Measurements from ENCODE around the gene NUAK1. TPM values are rescaled to one million over a fixed set of nuclear protein-coding genes. Genes with fewer than 3 reads are reported as not detected.

The NUAK1 gene
- total and polyA plus RNA-seq, 3 experiments from 2014 or later = 0.16 TPM; not detected in 2

DNA sequence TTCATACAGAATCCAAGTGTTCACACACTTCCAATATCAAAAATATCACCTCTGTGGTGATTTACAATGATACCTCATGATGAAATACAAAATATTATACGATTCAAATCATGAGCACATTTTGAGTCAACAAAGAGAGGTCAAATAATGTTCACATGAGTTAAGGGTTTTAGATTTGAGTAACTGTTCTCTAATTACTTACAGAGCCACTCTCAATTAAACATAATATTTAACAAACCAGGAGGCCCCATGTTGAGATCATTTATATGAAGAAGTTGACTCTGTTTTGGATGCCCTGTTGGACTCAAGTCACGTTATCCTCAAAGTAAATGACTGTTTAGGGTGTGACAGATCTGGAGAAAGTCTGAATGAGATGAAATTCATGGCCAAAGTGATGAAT, 53.5 kb downstream of the NUAK1 start:
- H3K27me3 ChIP-seq (ENCODE audit: insufficient read depth, low read length, poor library complexity, severe bottlenecking) = no peaks in the 10 kb centered on the region
- no peak overlapping the region for H3K4me3 Mint-ChIP-seq
- H3K9me3 ChIP-seq (ENCODE audit: low read length) = no peaks in the 10 kb centered on the region
- no peak overlapping the region for H3K4me3 ChIP-seq (ENCODE audit: low read length)
- CTCF ChIA-PET = no interaction called here
- H3K27ac ChIP-seq (ENCODE audit: low read depth, low read length) = no peak overlapping the region
- POLR2A ChIA-PET = no interaction called here
- H3K4me1 ChIP-seq (ENCODE audit: insufficient read depth, low read length) = no peaks in the 10 kb centered on the region
- H3K9me3 Mint-ChIP-seq = no peaks in the 10 kb centered on the region
- peaks cover 3 to 21% of the 10 kb centered on the region in 2 donors for H3K27me3 Mint-ChIP-seq
- H3K4me1 Mint-ChIP-seq = no peaks in the 10 kb centered on the region
- H3K36me3 ChIP-seq (ENCODE audit: insufficient read depth, low read length) = no peaks in the 10 kb centered on the region
- no peak overlapping the region for H3K27ac Mint-ChIP-seq
- H3K36me3 Mint-ChIP-seq = no peaks in the 10 kb centered on the region
- DNase-seq = no peak

DNA sequence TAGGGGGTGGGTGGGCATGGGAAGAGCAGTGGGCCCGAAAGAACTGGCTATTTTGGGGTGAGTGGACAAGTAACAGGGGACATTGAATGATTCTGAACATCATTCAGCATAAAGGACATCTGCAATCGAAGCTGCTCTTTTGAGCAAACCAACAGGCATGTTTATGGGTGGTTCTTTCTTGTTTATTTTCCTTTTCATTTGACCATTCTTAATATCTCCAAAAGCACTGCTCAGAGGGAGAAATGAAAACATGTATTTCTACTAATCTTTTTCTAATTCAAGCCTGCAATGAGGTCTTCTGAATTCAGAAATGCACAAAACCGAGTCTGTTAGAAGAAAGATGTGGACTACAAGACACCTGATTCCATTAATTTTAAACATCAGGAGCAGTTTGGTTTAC, 54.0 kb downstream of the NUAK1 start:
- no peak overlapping the region for H3K27ac ChIP-seq (ENCODE audit: low read depth, low read length)
- no peak for DNase-seq
- CTCF ChIA-PET = no interaction called here
- peaks cover 6 to 21% of the 10 kb centered on the region in 2 donors for H3K27me3 Mint-ChIP-seq
- no peaks in the 10 kb centered on the region for H3K9me3 Mint-ChIP-seq
- H3K9me3 ChIP-seq (ENCODE audit: low read length) = no peaks in the 10 kb centered on the region
- H3K4me3 ChIP-seq (ENCODE audit: low read length) = no peak overlapping the region
- POLR2A ChIA-PET = no interaction called here
- no peak overlapping the region for H3K27ac Mint-ChIP-seq
- no peaks in the 10 kb centered on the region for H3K4me1 Mint-ChIP-seq
- H3K27me3 ChIP-seq (ENCODE audit: insufficient read depth, low read length, poor library complexity, severe bottlenecking) = no peaks in the 10 kb centered on the region
- H3K4me1 ChIP-seq (ENCODE audit: insufficient read depth, low read length) = no peaks in the 10 kb centered on the region
- no peaks in the 10 kb centered on the region for H3K36me3 Mint-ChIP-seq
- H3K4me3 Mint-ChIP-seq = no peak overlapping the region
- H3K36me3 ChIP-seq (ENCODE audit: insufficient read depth, low read length) = no peaks in the 10 kb centered on the region

DNA sequence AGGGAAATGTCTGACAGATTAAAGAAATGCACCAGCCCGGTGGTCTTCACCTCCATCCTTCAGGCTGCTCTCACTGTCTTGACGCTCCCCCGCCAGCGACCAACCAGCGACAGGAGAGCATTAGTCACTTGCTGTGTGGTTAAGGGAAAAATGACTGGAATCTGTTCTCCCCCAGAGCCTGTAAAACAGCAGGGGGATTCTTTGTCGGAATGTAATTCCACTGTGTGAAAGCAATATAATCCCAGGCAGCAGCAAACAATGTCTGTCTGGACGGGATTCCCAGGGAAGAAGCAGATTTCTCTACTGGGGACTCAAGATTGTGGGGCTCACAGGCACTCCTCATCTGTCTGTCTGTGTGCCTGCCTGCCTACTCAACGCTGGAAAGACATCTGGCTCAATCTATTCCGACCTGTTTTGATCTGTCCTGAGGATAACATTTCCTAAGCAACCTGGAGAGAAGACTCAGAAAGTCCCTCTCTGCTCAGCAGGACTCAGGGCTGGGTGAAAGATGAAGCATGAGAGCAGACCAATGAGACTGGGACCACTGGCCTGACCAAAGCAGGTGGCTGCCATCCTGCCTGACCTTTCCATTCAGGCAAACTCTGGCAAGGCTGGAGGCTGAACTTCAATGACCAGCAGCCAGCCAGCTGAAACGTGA, 54.6 kb downstream of the NUAK1 start:
- no peaks in the 10 kb centered on the region for H3K27me3 ChIP-seq (ENCODE audit: insufficient read depth, low read length, poor library complexity, severe bottlenecking)
- Mint-ChIP-seq H3K27me3 (peaks cover 6 to 21% of the 10 kb centered on the region in 2 donors), H3K36me3 (no peaks in the 10 kb centered on the region), H3K4me3 (no peak overlapping the region), H3K27ac (no peak overlapping the region), H3K9me3 (no peaks in the 10 kb centered on the region), H3K4me1 (no peaks in the 10 kb centered on the region)
- no peaks in the 10 kb centered on the region for H3K36me3 ChIP-seq (ENCODE audit: insufficient read depth, low read length)
- no peaks in the 10 kb centered on the region for H3K4me1 ChIP-seq (ENCODE audit: insufficient read depth, low read length)
- POLR2A ChIA-PET = no interaction called here
- CTCF ChIA-PET = no interaction called here
- no peak overlapping the region for H3K4me3 ChIP-seq (ENCODE audit: low read length)
- no peak overlapping the region for H3K27ac ChIP-seq (ENCODE audit: low read depth, low read length)
- no peak for DNase-seq
- no peaks in the 10 kb centered on the region for H3K9me3 ChIP-seq (ENCODE audit: low read length)

DNA sequence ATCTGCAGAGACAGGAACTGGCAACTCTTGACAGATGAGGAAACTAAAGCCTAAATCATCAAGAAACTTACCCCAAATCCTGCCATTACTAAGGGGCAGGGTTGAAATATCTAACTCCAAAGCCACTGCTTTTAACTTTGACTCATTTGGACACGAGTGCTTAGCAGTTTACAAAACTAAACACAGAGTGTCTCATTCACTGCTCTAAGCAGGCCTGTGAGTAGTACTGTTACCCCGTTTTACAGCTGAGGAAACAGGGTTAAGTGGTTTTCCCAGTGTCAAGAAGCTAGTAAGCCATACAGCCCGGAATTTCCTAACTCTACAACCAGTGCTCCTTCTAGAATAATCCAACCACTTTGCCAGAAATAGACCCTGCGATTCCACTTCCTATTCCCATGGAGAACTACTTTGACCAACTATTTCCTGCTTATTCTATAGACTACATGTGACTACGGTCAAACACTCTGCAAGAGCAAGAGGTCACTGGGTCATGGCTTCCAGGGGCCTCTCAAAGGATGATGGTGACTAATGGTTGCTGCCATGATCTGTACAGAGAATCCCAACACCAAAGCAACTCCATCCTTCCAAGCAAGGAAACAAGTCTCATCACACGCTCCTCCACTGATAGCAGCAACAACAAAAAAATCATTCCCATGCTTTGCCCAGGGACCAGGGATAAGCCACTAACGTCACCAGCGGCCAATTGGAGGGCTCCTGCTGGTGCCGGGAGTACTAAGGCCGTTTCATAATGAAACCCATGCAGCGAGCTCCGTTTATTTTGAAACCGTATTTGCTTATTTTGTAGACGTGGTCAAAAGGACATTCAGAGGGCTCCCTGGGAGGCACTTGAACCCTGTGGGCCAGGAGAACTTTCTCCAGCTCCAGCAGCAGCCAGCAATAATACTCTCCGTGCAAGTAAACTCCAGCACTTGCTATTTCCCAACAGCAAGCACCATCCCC, 56.3 kb downstream of the NUAK1 start:
- DNase-seq = no peak
- H3K27me3 ChIP-seq (ENCODE audit: insufficient read depth, low read length, poor library complexity, severe bottlenecking) = no peaks in the 10 kb centered on the region
- Mint-ChIP-seq H3K9me3 (no peaks in the 10 kb centered on the region), H3K27ac (no peak overlapping the region), H3K4me3 (no peak overlapping the region), H3K4me1 (no peaks in the 10 kb centered on the region), H3K27me3 (peaks cover 7 to 21% of the 10 kb centered on the region in 2 donors), H3K36me3 (no peaks in the 10 kb centered on the region)
- H3K4me1 ChIP-seq (ENCODE audit: insufficient read depth, low read length) = no peaks in the 10 kb centered on the region
- no peaks in the 10 kb centered on the region for H3K9me3 ChIP-seq (ENCODE audit: low read length)
- no peaks in the 10 kb centered on the region for H3K36me3 ChIP-seq (ENCODE audit: insufficient read depth, low read length)
- no peak overlapping the region for H3K27ac ChIP-seq (ENCODE audit: low read depth, low read length)
- CTCF ChIA-PET = no interaction called here
- no peak overlapping the region for H3K4me3 ChIP-seq (ENCODE audit: low read length)
- POLR2A ChIA-PET = no interaction called here

DNA sequence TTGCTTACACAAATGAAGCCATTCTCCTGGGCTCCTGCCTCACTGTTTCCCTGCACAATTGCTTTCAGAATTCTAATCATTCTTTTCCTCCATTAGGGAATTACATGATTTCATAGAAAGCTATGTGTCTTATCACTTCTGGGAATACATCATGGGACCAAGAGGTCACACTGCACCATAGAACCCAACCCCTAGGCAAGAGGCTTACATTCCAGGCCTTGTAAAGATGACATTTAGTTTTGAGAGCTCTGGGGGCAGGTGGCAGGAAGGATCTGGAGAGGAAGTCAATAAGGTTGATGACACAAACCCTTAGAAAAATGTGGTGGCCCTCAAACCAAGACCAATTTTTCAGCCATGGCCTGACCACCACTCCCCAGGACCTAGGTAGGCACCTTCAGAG, 57.1 kb downstream of the NUAK1 start:
- no peaks in the 10 kb centered on the region for H3K36me3 ChIP-seq (ENCODE audit: insufficient read depth, low read length)

GRCh38 chr12:106080791-106081170, 58.0 kb downstream of the NUAK1 start:
- Histone ChIP-seq H3K36me3 (ENCODE audit: insufficient read depth, low read length) (no peaks in the 10 kb centered on the region), H3K27me3 (ENCODE audit: insufficient read depth, low read length, poor library complexity, severe bottlenecking) (no peaks in the 10 kb centered on the region), H3K9me3 (ENCODE audit: low read length) (no peaks in the 10 kb centered on the region), H3K4me1 (ENCODE audit: insufficient read depth, low read length) (no peaks in the 10 kb centered on the region), H3K27ac (ENCODE audit: low read depth, low read length) (no peak overlapping the region), H3K4me3 (ENCODE audit: low read length) (no peak overlapping the region)
- ChIA-PET CTCF (no interaction called here), POLR2A (no interaction called here)
- Mint-ChIP-seq H3K4me1 (no peaks in the 10 kb centered on the region), H3K9me3 (no peaks in the 10 kb centered on the region), H3K27ac (no peak overlapping the region), H3K4me3 (no peak overlapping the region), H3K36me3 (no peaks in the 10 kb centered on the region), H3K27me3 (peaks cover 9 to 21% of the 10 kb centered on the region in 2 donors)
- DNase-seq = no peak

More for the DNA sequence above, 57.1 kb downstream of the NUAK1 start:
- Histone ChIP-seq H3K27me3 (ENCODE audit: insufficient read depth, low read length, poor library complexity, severe bottlenecking) (no peaks in the 10 kb centered on the region), H3K4me1 (ENCODE audit: insufficient read depth, low read length) (no peaks in the 10 kb centered on the region), H3K4me3 (ENCODE audit: low read length) (no peak overlapping the region), H3K9me3 (ENCODE audit: low read length) (no peaks in the 10 kb centered on the region), H3K27ac (ENCODE audit: low read depth, low read length) (no peak overlapping the region)
- DNase-seq = no peak
- CTCF ChIA-PET = no interaction called here
- Mint-ChIP-seq H3K27me3 (peaks cover 7 to 21% of the 10 kb centered on the region in 2 donors), H3K27ac (no peak overlapping the region), H3K4me3 (no peak overlapping the region), H3K9me3 (no peaks in the 10 kb centered on the region), H3K4me1 (no peaks in the 10 kb centered on the region), H3K36me3 (no peaks in the 10 kb centered on the region)
- POLR2A ChIA-PET = no interaction called here

GRCh38 chr12:106080041-106080790, 58.5 kb downstream of the NUAK1 start:
- no peak overlapping the region for H3K27ac Mint-ChIP-seq
- Histone ChIP-seq H3K27me3 (ENCODE audit: insufficient read depth, low read length, poor library complexity, severe bottlenecking) (no peaks in the 10 kb centered on the region), H3K4me3 (ENCODE audit: low read length) (no peak overlapping the region), H3K36me3 (ENCODE audit: insufficient read depth, low read length) (no peaks in the 10 kb centered on the region), H3K27ac (ENCODE audit: low read depth, low read length) (no peak overlapping the region), H3K4me1 (ENCODE audit: insufficient read depth, low read length) (no peaks in the 10 kb centered on the region), H3K9me3 (ENCODE audit: low read length) (no peaks in the 10 kb centered on the region)
- no peak for DNase-seq
- peaks cover 9 to 21% of the 10 kb centered on the region in 2 donors for H3K27me3 Mint-ChIP-seq
- ChIA-PET CTCF (no interaction called here), POLR2A (no interaction called here)
- H3K9me3 Mint-ChIP-seq = no peaks in the 10 kb centered on the region
- no peaks in the 10 kb centered on the region for H3K36me3 Mint-ChIP-seq
- no peaks in the 10 kb centered on the region for H3K4me1 Mint-ChIP-seq
- H3K4me3 Mint-ChIP-seq = no peak overlapping the region

DNA sequence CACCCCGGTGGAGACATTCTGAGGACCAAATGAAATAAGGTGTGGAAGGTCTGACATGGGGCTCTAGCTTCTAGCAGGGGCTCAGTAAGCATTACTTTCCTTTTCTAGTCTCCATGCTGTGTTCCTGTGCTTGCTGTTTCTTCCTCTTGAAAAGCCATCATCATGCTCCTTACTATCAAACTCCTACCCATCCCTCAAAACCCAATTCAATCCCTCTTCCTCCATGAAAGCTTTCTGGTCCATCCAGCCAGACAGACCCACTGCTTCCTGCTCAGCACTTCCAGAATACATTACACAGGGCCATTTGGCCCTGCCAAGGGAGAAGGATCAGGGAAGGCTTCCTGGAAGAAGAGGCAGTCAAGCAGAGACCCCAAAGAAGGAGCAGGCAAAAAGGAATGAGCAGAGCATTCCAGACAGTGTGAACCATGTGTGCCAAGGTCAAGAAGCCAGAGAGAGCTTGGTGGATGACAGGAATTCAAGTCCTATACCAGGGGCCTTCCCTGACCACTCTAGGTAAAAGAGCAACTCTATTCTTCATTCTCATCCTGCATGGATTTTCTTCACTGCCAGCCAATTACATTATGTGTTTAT, 59.5 kb downstream of the NUAK1 start:
- no peak for DNase-seq
- no peaks in the 10 kb centered on the region for H3K36me3 Mint-ChIP-seq
- POLR2A ChIA-PET = no interaction called here
- H3K4me3 Mint-ChIP-seq = no peak overlapping the region
- H3K4me1 Mint-ChIP-seq = no peaks in the 10 kb centered on the region
- CTCF ChIA-PET = no interaction called here
- Histone ChIP-seq H3K27ac (ENCODE audit: low read depth, low read length) (no peak overlapping the region), H3K36me3 (ENCODE audit: insufficient read depth, low read length) (no peaks in the 10 kb centered on the region), H3K4me1 (ENCODE audit: insufficient read depth, low read length) (no peaks in the 10 kb centered on the region), H3K4me3 (ENCODE audit: low read length) (no peak overlapping the region), H3K27me3 (ENCODE audit: insufficient read depth, low read length, poor library complexity, severe bottlenecking) (no peaks in the 10 kb centered on the region), H3K9me3 (ENCODE audit: low read length) (no peaks in the 10 kb centered on the region)
- H3K27me3 Mint-ChIP-seq = peaks cover 8 to 18% of the 10 kb centered on the region in 2 donors
- H3K9me3 Mint-ChIP-seq = no peaks in the 10 kb centered on the region
- no peak overlapping the region for H3K27ac Mint-ChIP-seq
